ENCODE data around the gene ZNF366.

- TF ChIP-seq, protein P1, sequence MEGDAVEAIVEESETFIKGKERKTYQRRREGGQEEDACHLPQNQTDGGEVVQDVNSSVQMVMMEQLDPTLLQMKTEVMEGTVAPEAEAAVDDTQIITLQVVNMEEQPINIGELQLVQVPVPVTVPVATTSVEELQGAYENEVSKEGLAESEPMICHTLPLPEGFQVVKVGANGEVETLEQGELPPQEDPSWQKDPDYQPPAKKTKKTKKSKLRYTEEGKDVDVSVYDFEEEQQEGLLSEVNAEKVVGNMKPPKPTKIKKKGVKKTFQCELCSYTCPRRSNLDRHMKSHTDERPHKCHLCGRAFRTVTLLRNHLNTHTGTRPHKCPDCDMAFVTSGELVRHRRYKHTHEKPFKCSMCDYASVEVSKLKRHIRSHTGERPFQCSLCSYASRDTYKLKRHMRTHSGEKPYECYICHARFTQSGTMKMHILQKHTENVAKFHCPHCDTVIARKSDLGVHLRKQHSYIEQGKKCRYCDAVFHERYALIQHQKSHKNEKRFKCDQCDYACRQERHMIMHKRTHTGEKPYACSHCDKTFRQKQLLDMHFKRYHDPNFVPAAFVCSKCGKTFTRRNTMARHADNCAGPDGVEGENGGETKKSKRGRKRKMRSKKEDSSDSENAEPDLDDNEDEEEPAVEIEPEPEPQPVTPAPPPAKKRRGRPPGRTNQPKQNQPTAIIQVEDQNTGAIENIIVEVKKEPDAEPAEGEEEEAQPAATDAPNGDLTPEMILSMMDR (IDR thresholded peaks at IDR 0.05): no peak
- no peak for TF ChIP-seq POLR2A (IDR thresholded peaks at IDR 0.05)
Observed at GRCh38 chr5:72458407-72458806, 48.8 kb downstream of the ZNF366 start.
